Neural cell (in vitro differentiated cells): Measurements from ENCODE around the gene MAP4K4. TPM values are rescaled to one million over a fixed set of nuclear protein-coding genes. Genes with fewer than 3 reads are reported as not detected.

Experiments
- H2AFZ ChIP-seq: fragments of 200-600, 300-800 bp; sonication (generic), shearing (Covaris generic); 2 replicates; pipeline ENCODE4 v1.6.0; 2014; ENCODE audit warnings: low read depth, mild to moderate bottlenecking, antibody characterized with exemption, low read length, moderate library complexity
- H3F3A ChIP-seq: fragments of 200-600 bp; shearing (Covaris generic); 2 replicates; pipeline ENCODE4 v1.6.1; 2016; ENCODE audit warnings: mild to moderate bottlenecking, moderate library complexity, mixed read lengths, antibody characterized with exemption, low read length; ENCODE audit not compliant: insufficient read depth, poor library complexity, severe bottlenecking
- H3K27ac ChIP-seq: fragments of 200-600, 300-800 bp; sonication (generic), shearing (Covaris generic); 2 replicates; pipeline ENCODE4 v1.5.1; 2014; ENCODE audit warnings: mild to moderate bottlenecking, low read length, moderate library complexity
- H3K27me3 ChIP-seq: fragments of 300-800, 200-600 bp; sonication (generic), shearing (Covaris generic); 2 replicates; pipeline ENCODE4 v1.6.0; 2014; ENCODE audit warnings: mild to moderate bottlenecking, low read depth, low read length, moderate library complexity; ENCODE audit not compliant: insufficient read depth
- H3K36me3 ChIP-seq: fragments of 300-800, 200-600 bp; sonication (generic), shearing (Covaris generic); 2 replicates; pipeline ENCODE4 v1.5.1; 2014; ENCODE audit warnings: mild to moderate bottlenecking, antibody characterized with exemption, low read length, moderate library complexity; ENCODE audit not compliant: insufficient read depth
- H3K4me2 ChIP-seq: fragments of 300-800, 200-600 bp; sonication (generic), shearing (Covaris generic); 2 replicates; pipeline ENCODE4 v1.6.0; 2014; ENCODE audit warnings: mild to moderate bottlenecking, low read length
- H3K4me3 ChIP-seq: fragments of 300-800, 200-600 bp; sonication (generic), shearing (Covaris generic); 2 replicates; pipeline ENCODE4 v1.5.1; 2014; ENCODE audit warnings: mild to moderate bottlenecking, low read length, moderate library complexity
- H3K79me2 ChIP-seq: fragments of 200-600 bp; shearing (Covaris generic); replicated peaks from 2 replicates; pipeline ENCODE4 v1.6.0; 2014; ENCODE audit warnings: mild to moderate bottlenecking, low read length, moderate library complexity; ENCODE audit not compliant: insufficient read depth
- H3K9ac ChIP-seq: fragments of 300-800, 200-600 bp; sonication (generic), shearing (Covaris generic); 2 replicates; pipeline ENCODE4 v1.6.1; 2016; ENCODE audit warnings: mild to moderate bottlenecking, low read length, mixed read lengths
- H3K9me2 ChIP-seq: fragments of 200-600 bp; shearing (Covaris generic); 2 replicates; pipeline ENCODE4 v1.6.1; 2016; ENCODE audit warnings: mild to moderate bottlenecking, low read length, mixed read lengths; ENCODE audit not compliant: insufficient read depth
- H3K9me3 ChIP-seq: fragments of 200-600, 300-800 bp; sonication (generic), shearing (Covaris generic); 2 replicates; pipeline ENCODE4 v1.6.1; 2016; ENCODE audit warnings: mild to moderate bottlenecking, mixed run types, low read length, moderate library complexity, mixed read lengths
- H4K20me1 ChIP-seq: fragments of 200-600 bp; shearing (Covaris generic); 2 replicates; pipeline ENCODE4 v1.6.1; 2016; ENCODE audit warnings: mild to moderate bottlenecking, mixed run types; ENCODE audit not compliant: insufficient read depth
- EP300 ChIP-seq: fragments of 450-650 bp; conservative IDR thresholded peaks from 2 replicates; pipeline ENCODE4 v1.6.1; 2014; ENCODE audit warnings: antibody characterized with exemption, mild to moderate bottlenecking, moderate library complexity; ENCODE audit not compliant: poor library complexity, severe bottlenecking
- EZH2 ChIP-seq: fragments of 200-600, 300-800 bp; shearing (Covaris generic), sonication (generic); IDR thresholded peaks from 2 replicates; pipeline ENCODE4 v1.6.1; 2014; ENCODE audit warnings: antibody characterized with exemption, low read length, borderline replicate concordance, mild to moderate bottlenecking; ENCODE audit not compliant: insufficient read depth, poor library complexity, severe bottlenecking
- MXI1 ChIP-seq: fragments of 450-650 bp; conservative IDR thresholded peaks from 2 replicates; pipeline ENCODE4 v1.6.1; 2014; ENCODE audit warnings: antibody characterized with exemption, mild to moderate bottlenecking; ENCODE audit not compliant: poor library complexity, severe bottlenecking
- POLR2AphosphoS5 ChIP-seq: IDR thresholded peaks from 2 replicates; pipeline ENCODE4 v1.6.1; 2012
- RAD21 ChIP-seq: fragments of 450-650 bp; conservative IDR thresholded peaks from 2 replicates; pipeline ENCODE4 v1.6.1; 2014; ENCODE audit warnings: antibody characterized with exemption, mild to moderate bottlenecking, moderate library complexity
- SMC3 ChIP-seq: fragments of 450-650 bp; conservative IDR thresholded peaks from 2 replicates; pipeline ENCODE4 v1.6.1; 2014; ENCODE audit warnings: antibody characterized with exemption, mild to moderate bottlenecking, moderate library complexity; ENCODE audit not compliant: poor library complexity
- TAF1 ChIP-seq: IDR thresholded peaks from 2 replicates; pipeline ENCODE4 v1.6.1; 2012; ENCODE audit warnings: low read depth
- polyA plus RNA-seq: library from polyadenylated mRNA; depleted of rRNA; stranded (reverse); fragments of >200 nt; gene quantifications from 2 replicates; pipeline ENCODE4 v1.2.3, GENCODE V29; 2014
- TF ChIP-seq, protein P1 (sequence below): IDR thresholded peaks from 2 replicates; pipeline ENCODE4 v1.6.1; 2012; ENCODE audit warnings: borderline replicate concordance
- TF ChIP-seq, protein P2 (sequence below): fragments of 450-650 bp; IDR thresholded peaks from 2 replicates; pipeline ENCODE4 v1.5.1; 2014; ENCODE audit warnings: antibody characterized with exemption, mild to moderate bottlenecking, moderate library complexity; ENCODE audit not compliant: poor library complexity, severe bottlenecking

Gene MAP4K4
- polyA plus RNA-seq, 1 donor from 2014 or later, result 125 TPM

DNA sequence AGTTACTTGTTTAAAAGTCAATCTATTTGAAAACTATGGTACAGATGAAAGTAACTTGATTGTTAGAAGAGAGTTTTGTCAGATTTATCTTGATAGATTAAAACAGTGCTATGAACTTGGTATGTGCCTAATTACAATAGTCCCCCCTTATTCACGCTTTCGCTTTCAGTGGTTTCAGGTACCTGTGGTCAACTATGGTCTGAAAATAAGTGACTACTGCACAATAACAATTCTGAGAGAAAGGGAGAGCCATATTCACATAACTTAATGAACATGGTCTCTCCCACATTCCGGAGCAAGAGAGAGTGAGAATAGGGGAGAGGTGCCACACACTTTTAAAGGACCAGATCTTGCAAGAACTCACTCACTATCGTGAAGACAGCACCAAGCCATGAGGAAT lies 13.2 kb upstream of the MAP4K4 start:
- Histone ChIP-seq H4K20me1 (no peaks in the 10 kb centered on the region), H2AFZ (no peak overlapping the region), H3F3A (no peaks in the 10 kb centered on the region), H3K79me2 (no peaks in the 10 kb centered on the region), H3K9ac (no peak overlapping the region), H3K4me3 (no peak overlapping the region), H3K27me3 (no peaks in the 10 kb centered on the region), H3K4me2 (no peak overlapping the region), H3K27ac (no peak overlapping the region), H3K9me3 (no peaks in the 10 kb centered on the region), H3K9me2 (no peaks in the 10 kb centered on the region), H3K36me3 (no peaks in the 10 kb centered on the region)
- no peak for TF ChIP-seq TAF1
- TF ChIP-seq, protein P1, sequence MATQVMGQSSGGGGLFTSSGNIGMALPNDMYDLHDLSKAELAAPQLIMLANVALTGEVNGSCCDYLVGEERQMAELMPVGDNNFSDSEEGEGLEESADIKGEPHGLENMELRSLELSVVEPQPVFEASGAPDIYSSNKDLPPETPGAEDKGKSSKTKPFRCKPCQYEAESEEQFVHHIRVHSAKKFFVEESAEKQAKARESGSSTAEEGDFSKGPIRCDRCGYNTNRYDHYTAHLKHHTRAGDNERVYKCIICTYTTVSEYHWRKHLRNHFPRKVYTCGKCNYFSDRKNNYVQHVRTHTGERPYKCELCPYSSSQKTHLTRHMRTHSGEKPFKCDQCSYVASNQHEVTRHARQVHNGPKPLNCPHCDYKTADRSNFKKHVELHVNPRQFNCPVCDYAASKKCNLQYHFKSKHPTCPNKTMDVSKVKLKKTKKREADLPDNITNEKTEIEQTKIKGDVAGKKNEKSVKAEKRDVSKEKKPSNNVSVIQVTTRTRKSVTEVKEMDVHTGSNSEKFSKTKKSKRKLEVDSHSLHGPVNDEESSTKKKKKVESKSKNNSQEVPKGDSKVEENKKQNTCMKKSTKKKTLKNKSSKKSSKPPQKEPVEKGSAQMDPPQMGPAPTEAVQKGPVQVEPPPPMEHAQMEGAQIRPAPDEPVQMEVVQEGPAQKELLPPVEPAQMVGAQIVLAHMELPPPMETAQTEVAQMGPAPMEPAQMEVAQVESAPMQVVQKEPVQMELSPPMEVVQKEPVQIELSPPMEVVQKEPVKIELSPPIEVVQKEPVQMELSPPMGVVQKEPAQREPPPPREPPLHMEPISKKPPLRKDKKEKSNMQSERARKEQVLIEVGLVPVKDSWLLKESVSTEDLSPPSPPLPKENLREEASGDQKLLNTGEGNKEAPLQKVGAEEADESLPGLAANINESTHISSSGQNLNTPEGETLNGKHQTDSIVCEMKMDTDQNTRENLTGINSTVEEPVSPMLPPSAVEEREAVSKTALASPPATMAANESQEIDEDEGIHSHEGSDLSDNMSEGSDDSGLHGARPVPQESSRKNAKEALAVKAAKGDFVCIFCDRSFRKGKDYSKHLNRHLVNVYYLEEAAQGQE, result no peak
- TF ChIP-seq RAD21, result no peak
- TF ChIP-seq EP300, result no peak
- no peak for TF ChIP-seq POLR2AphosphoS5
- TF ChIP-seq, protein P2, sequence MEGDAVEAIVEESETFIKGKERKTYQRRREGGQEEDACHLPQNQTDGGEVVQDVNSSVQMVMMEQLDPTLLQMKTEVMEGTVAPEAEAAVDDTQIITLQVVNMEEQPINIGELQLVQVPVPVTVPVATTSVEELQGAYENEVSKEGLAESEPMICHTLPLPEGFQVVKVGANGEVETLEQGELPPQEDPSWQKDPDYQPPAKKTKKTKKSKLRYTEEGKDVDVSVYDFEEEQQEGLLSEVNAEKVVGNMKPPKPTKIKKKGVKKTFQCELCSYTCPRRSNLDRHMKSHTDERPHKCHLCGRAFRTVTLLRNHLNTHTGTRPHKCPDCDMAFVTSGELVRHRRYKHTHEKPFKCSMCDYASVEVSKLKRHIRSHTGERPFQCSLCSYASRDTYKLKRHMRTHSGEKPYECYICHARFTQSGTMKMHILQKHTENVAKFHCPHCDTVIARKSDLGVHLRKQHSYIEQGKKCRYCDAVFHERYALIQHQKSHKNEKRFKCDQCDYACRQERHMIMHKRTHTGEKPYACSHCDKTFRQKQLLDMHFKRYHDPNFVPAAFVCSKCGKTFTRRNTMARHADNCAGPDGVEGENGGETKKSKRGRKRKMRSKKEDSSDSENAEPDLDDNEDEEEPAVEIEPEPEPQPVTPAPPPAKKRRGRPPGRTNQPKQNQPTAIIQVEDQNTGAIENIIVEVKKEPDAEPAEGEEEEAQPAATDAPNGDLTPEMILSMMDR, result no peak
- no peak for TF ChIP-seq MXI1
- TF ChIP-seq SMC3, result no peak
- no peak for TF ChIP-seq EZH2

DNA sequence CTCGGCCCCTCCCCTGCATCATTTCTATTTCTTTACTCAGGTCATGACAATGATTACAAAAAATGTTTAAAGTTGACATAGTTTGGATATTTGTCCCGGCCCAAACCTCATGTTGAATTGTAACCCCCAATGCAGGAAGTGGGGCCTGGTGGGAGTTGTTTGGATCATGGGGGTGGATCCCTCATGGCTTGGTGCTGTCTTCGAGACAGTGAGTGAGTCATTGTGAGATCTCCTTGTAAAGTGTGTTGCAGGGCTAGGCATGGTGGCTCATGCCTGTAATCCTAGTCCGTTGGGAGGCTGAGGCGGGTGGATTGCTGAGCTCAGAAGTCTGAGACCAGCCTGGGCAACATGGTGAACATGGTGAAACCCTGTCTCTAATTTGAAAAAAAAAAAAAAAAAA lies 9.2 kb upstream of the MAP4K4 start:
- no peaks in the 10 kb centered on the region for H4K20me1 ChIP-seq
- H3K79me2 ChIP-seq, result no peaks in the 10 kb centered on the region
- H3K9me3 ChIP-seq, result no peaks in the 10 kb centered on the region
- H2AFZ ChIP-seq, result no peak overlapping the region
- no peaks in the 10 kb centered on the region for H3K36me3 ChIP-seq
- no peak overlapping the region for H3K27ac ChIP-seq
- H3K4me3 ChIP-seq, result no peak overlapping the region
- H3F3A ChIP-seq, result no peaks in the 10 kb centered on the region
- TF ChIP-seq SMC3 (no peak), MXI1 (no peak), POLR2AphosphoS5 (no peak), RAD21 (no peak)
- TF ChIP-seq, protein P1, result no peak
- H3K4me2 ChIP-seq, result no peak overlapping the region
- H3K9me2 ChIP-seq, result no peaks in the 10 kb centered on the region
- no peaks in the 10 kb centered on the region for H3K27me3 ChIP-seq
- H3K9ac ChIP-seq, result no peak overlapping the region
